OCI-LY7 (cell line): ENCODE data around the gene DRC7.

Experiments used
- CTCF ChIP-seq: fragments of 200-600 bp; sonication (generic); conservative IDR thresholded peaks from 2 replicates; pipeline ENCODE4 v1.5.1; 2014; ENCODE audit warnings: mild to moderate bottlenecking, antibody characterized with exemption, low read length, moderate library complexity, mixed read lengths
- EZH2phosphoT487 ChIP-seq: fragments of 200-600 bp; sonication (generic); IDR thresholded peaks from 2 replicates; pipeline ENCODE4 v1.6.1; 2018; ENCODE audit warnings: low read depth, borderline replicate concordance, mild to moderate bottlenecking, mixed run types, antibody characterized with exemption, low read length, moderate library complexity, mixed read lengths

- TF ChIP-seq CTCF (no peak), EZH2phosphoT487 (no peak)
These were observed 15.6 kb upstream of the DRC7 start for GRCh38 chr16:57679016-57679415.
